ENCODE results near the gene RASGRP3.

RASGRP3 gene

GRCh38 chr2:33577668-33578067 lies 101.2 kb downstream of the RASGRP3 start:
- no peak for DNase-seq (ENCODE audit: low read depth)

- no peak for DNase-seq (ENCODE audit: low read depth)
Observed at GRCh38 chr2:33579227-33579626, 102.8 kb downstream of the RASGRP3 start.

- DNase-seq (ENCODE audit: low read depth) = no peak
Observed at GRCh38 chr2:33581872-33582271, 105.4 kb downstream of the RASGRP3 start.

GRCh38 chr2:33583194-33583938 lies 106.9 kb downstream of the RASGRP3 start:
- DNase-seq (ENCODE audit: low read depth) = no peak

- no peak for DNase-seq (ENCODE audit: low read depth)
Observed at GRCh38 chr2:33586766-33587165, 110.3 kb downstream of the RASGRP3 start.

- DNase-seq (ENCODE audit: low read depth) = no peak
Observed at GRCh38 chr2:33588232-33588631, 111.8 kb downstream of the RASGRP3 start.

GRCh38 chr2:33589444-33589843 lies 113.0 kb downstream of the RASGRP3 start:
- no peak for DNase-seq (ENCODE audit: low read depth)

- DNase-seq (ENCODE audit: low read depth) = no peak
Observed at GRCh38 chr2:33595385-33595784, 118.9 kb downstream of the RASGRP3 start.

- no peak for DNase-seq (ENCODE audit: low read depth)
Observed at GRCh38 chr2:33597026-33597425, 120.6 kb downstream of the RASGRP3 start.

- DNase-seq (ENCODE audit: low read depth) = peak; percentile 17
Observed at GRCh38 chr2:33598561-33599174, 122.2 kb downstream of the RASGRP3 start.

- DNase-seq (ENCODE audit: low read depth) = peak; percentile 99
Observed at GRCh38 chr2:33599175-33599942, 122.9 kb downstream of the RASGRP3 start, which contains the start of gene FAM98A. Gene FAM98A (minus strand): TSS chr2:33599299. CDS start chr2:33599221, 78 bp downstream.

GRCh38 chr2:33599943-33600192 lies 123.4 kb downstream of the RASGRP3 start:
- no peak for DNase-seq (ENCODE audit: low read depth)

GRCh38 chr2:33602201-33602830 lies 125.9 kb downstream of the RASGRP3 start:
- no peak for DNase-seq (ENCODE audit: low read depth)

GRCh38 chr2:33603416-33603815 lies 127.0 kb downstream of the RASGRP3 start:
- no peak for DNase-seq (ENCODE audit: low read depth)

GRCh38 chr2:33605056-33605455 lies 128.6 kb downstream of the RASGRP3 start:
- no peak for DNase-seq (ENCODE audit: low read depth)

GRCh38 chr2:33606100-33606499 lies 129.7 kb downstream of the RASGRP3 start:
- DNase-seq (ENCODE audit: low read depth) = no peak

- DNase-seq (ENCODE audit: low read depth) = no peak
Observed at GRCh38 chr2:33606622-33607021, 130.2 kb downstream of the RASGRP3 start.

- DNase-seq (ENCODE audit: low read depth) = no peak
Observed at GRCh38 chr2:33607251-33607721, 130.8 kb downstream of the RASGRP3 start.

GRCh38 chr2:33607905-33608304 lies 131.5 kb downstream of the RASGRP3 start:
- DNase-seq (ENCODE audit: low read depth) = no peak

- DNase-seq (ENCODE audit: low read depth) = no peak
Observed at GRCh38 chr2:33614190-33614589, 137.7 kb downstream of the RASGRP3 start.

All from activated T-helper 9 cell treated with anti-CD3 and anti-CD28 coated beads, Interleukin-2, amount 50 U/mL, for 16 hours (primary cell).